DLD1 (cell line): Measurements from ENCODE around the gene L3MBTL1.
"Not testable (repeated sequence)": the region's sequence is repeated elsewhere in the genome, so short reads cannot be mapped to it uniquely, and the experiment has no call there.

Experiments
- in situ Hi-C: cut with HindIII; loops from 2 replicates; pipeline ENCODE4 v1.10.0; 2017; ENCODE audit warnings: low sequenced_read_pairs

The L3MBTL1 gene

GRCh38 chr20:43502021-43502420, 5.5 kb upstream of the L3MBTL1 start:
- in situ Hi-C loops = not testable (repeated sequence)

GRCh38 chr20:43506238-43506637, 1.3 kb upstream of the L3MBTL1 start:
- in situ Hi-C loops = no loop called here

GRCh38 chr20:43508106-43508505, 609 bp downstream of the L3MBTL1 start:
- in situ Hi-C loops = no loop called here

GRCh38 chr20:43508604-43509040, 1.1 kb downstream of the L3MBTL1 start:
- in situ Hi-C loops = no loop called here

GRCh38 chr20:43511879-43512278, 4.4 kb downstream of the L3MBTL1 start:
- in situ Hi-C loops = no loop called here

- in situ Hi-C loops = no loop called here
These were observed 6.0 kb downstream of the L3MBTL1 start for GRCh38 chr20:43513372-43513930.

GRCh38 chr20:43513931-43514647, 6.6 kb downstream of the L3MBTL1 start:
- in situ Hi-C loops = no loop called here

GRCh38 chr20:43514648-43514999, 7.1 kb downstream of the L3MBTL1 start:
- in situ Hi-C loops = no loop called here

GRCh38 chr20:43515628-43516027, 8.1 kb downstream of the L3MBTL1 start:
- in situ Hi-C loops = no loop called here

GRCh38 chr20:43516251-43516824, 8.8 kb downstream of the L3MBTL1 start:
- in situ Hi-C loops = no loop called here

GRCh38 chr20:43520074-43520630, 12.7 kb downstream of the L3MBTL1 start:
- in situ Hi-C loops = no loop called here

- in situ Hi-C loops = no loop called here
These were observed 17.5 kb downstream of the L3MBTL1 start for GRCh38 chr20:43525021-43525420.

GRCh38 chr20:43528258-43528875, 20.9 kb downstream of the L3MBTL1 start:
- in situ Hi-C loops = no loop called here

GRCh38 chr20:43529051-43529450, 21.6 kb downstream of the L3MBTL1 start:
- in situ Hi-C loops = no loop called here

GRCh38 chr20:43529457-43530153, 22.1 kb downstream of the L3MBTL1 start:
- in situ Hi-C loops = no loop called here

GRCh38 chr20:43530321-43531090, 23.0 kb downstream of the L3MBTL1 start:
- in situ Hi-C loops = no loop called here

- in situ Hi-C loops = no loop called here
These were observed 23.6 kb downstream of the L3MBTL1 start for GRCh38 chr20:43531091-43531443.

GRCh38 chr20:43532416-43533055, 25.0 kb downstream of the L3MBTL1 start:
- in situ Hi-C loops = no loop called here

GRCh38 chr20:43533060-43533459, 25.6 kb downstream of the L3MBTL1 start:
- in situ Hi-C loops = no loop called here

- in situ Hi-C loops = no loop called here
These were observed 26.5 kb downstream of the L3MBTL1 start for GRCh38 chr20:43534016-43534415.
